ENCODE results near the gene MAN2B1.
A peak's percentile ranks its signal among the peaks of the same experiment; 100 is the strongest.
"Not testable (repeated sequence)": the region's sequence is repeated elsewhere in the genome, so short reads cannot be mapped to it uniquely, and the experiment has no call there.

MAN2B1 gene

GRCh38 chr19:12657966-12658365, 8.6 kb downstream of the MAN2B1 start:
- no peak for DNase-seq (ENCODE audit: low spot score)

- no peak for DNase-seq (ENCODE audit: low spot score)
Measured at GRCh38 chr19:12656899-12657571, 9.5 kb downstream of the MAN2B1 start.

- DNase-seq (ENCODE audit: low spot score) = no peak
Measured at GRCh38 chr19:12655546-12655945, 11.0 kb downstream of the MAN2B1 start.

- DNase-seq (ENCODE audit: low spot score) = no peak
Measured at GRCh38 chr19:12652219-12652618, 14.3 kb downstream of the MAN2B1 start.

- no peak for DNase-seq (ENCODE audit: low spot score)
Measured at GRCh38 chr19:12649941-12650340, 16.6 kb downstream of the MAN2B1 start.

- no peak for DNase-seq (ENCODE audit: low spot score)
Measured at GRCh38 chr19:12648088-12648487, 18.5 kb downstream of the MAN2B1 start.

- peak; percentile 32 for DNase-seq (ENCODE audit: low spot score)
Measured at GRCh38 chr19:12647490-12648071, 19.0 kb downstream of the MAN2B1 start.

GRCh38 chr19:12647047-12647446, 19.5 kb downstream of the MAN2B1 start:
- DNase-seq (ENCODE audit: low spot score) = no peak

- no peak for DNase-seq (ENCODE audit: low spot score)
Measured at GRCh38 chr19:12646551-12646950, 20.0 kb downstream of the MAN2B1 start.

- DNase-seq (ENCODE audit: low spot score) = not testable (repeated sequence)
Measured at GRCh38 chr19:12643716-12644115, 22.8 kb downstream of the MAN2B1 start.

GRCh38 chr19:12642506-12642905, 24.0 kb downstream of the MAN2B1 start:
- DNase-seq (ENCODE audit: low spot score) = no peak

- no peak for DNase-seq (ENCODE audit: low spot score)
Measured at GRCh38 chr19:12641456-12641855, 25.1 kb downstream of the MAN2B1 start.

GRCh38 chr19:12639901-12640613, 26.5 kb downstream of the MAN2B1 start:
- peak; percentile 88 for DNase-seq (ENCODE audit: low spot score)

GRCh38 chr19:12638611-12639182, 27.8 kb downstream of the MAN2B1 start:
- DNase-seq (ENCODE audit: low spot score) = no peak

GRCh38 chr19:12636631-12637030, 29.9 kb downstream of the MAN2B1 start:
- DNase-seq (ENCODE audit: low spot score) = no peak

- DNase-seq (ENCODE audit: low spot score) = no peak
Measured at GRCh38 chr19:12629215-12629614, 37.3 kb downstream of the MAN2B1 start.

GRCh38 chr19:12628040-12629022, 38.2 kb downstream of the MAN2B1 start:
- DNase-seq (ENCODE audit: low spot score) = no peak

GRCh38 chr19:12626958-12627357, 39.6 kb downstream of the MAN2B1 start:
- no peak for DNase-seq (ENCODE audit: low spot score)

- DNase-seq (ENCODE audit: low spot score) = no peak
Measured at GRCh38 chr19:12623361-12624031, 43.0 kb downstream of the MAN2B1 start.

GRCh38 chr19:12621253-12622024, 45.1 kb downstream of the MAN2B1 start:
- not testable (repeated sequence) for DNase-seq (ENCODE audit: low spot score)

All from Ammon's horn (tissue), 1 donor.